ENCODE results near the gene CHRNB1. TPM values are rescaled to one million over a fixed set of nuclear protein-coding genes. Genes with fewer than 3 reads are reported as not detected.

Gene CHRNB1
- total RNA-seq, 2 donors from 2014 or later, result 7.8 to 10.5 TPM

- DNase-seq (ENCODE audit: low spot score), result no peak
- intact Hi-C loops (cut with DNase I), result no loop called here
Measured at GRCh38 chr17:7413346-7413985, 31.4 kb upstream of the CHRNB1 start.

GRCh38 chr17:7414837-7415236, 30.0 kb upstream of the CHRNB1 start:
- peak; percentile 71 for DNase-seq (ENCODE audit: low spot score)
- intact Hi-C loops (cut with DNase I), result no loop called here

- peak; percentile 77 for DNase-seq (ENCODE audit: low spot score)
- intact Hi-C loops (cut with DNase I), result no loop called here
Measured at GRCh38 chr17:7415784-7416183, 29.1 kb upstream of the CHRNB1 start.

- DNase-seq (ENCODE audit: low spot score), result no peak
- intact Hi-C loops (cut with DNase I), result no loop called here
Measured at GRCh38 chr17:7416323-7416722, 28.5 kb upstream of the CHRNB1 start.

- DNase-seq (ENCODE audit: low spot score), result peak; percentile 76
- intact Hi-C loops (cut with DNase I), result no loop called here
Measured at GRCh38 chr17:7417056-7417655, 27.7 kb upstream of the CHRNB1 start.

GRCh38 chr17:7418472-7419152, 26.2 kb upstream of the CHRNB1 start:
- peak; percentile 75 for DNase-seq (ENCODE audit: low spot score)
- intact Hi-C loops (cut with DNase I), result no loop called here

GRCh38 chr17:7419819-7420610, 24.8 kb upstream of the CHRNB1 start, which contains the start of gene SPEM1:
Gene SPEM1 (plus strand): TSS chr17:7420324. CDS start chr17:7420385, 61 bp downstream.
- peak; percentile 60 for DNase-seq (ENCODE audit: low spot score)
- intact Hi-C loops (cut with DNase I), result no loop called here

- intact Hi-C loops (cut with DNase I), result no loop called here
- DNase-seq (ENCODE audit: low spot score), result peak; percentile 57
Measured at GRCh38 chr17:7421186-7421585, 23.7 kb upstream of the CHRNB1 start.

GRCh38 chr17:7423679-7424078, 21.2 kb upstream of the CHRNB1 start:
- DNase-seq (ENCODE audit: low spot score), result no peak
- intact Hi-C loops (cut with DNase I), result no loop called here

- intact Hi-C loops (cut with DNase I), result no loop called here
- DNase-seq (ENCODE audit: low spot score), result no peak
Measured at GRCh38 chr17:7425316-7425715, 19.5 kb upstream of the CHRNB1 start, which contains the start of gene SPEM2. Gene SPEM2 (plus strand): TSS chr17:7425616. CDS start chr17:7425689, 73 bp downstream.

- intact Hi-C loops (cut with DNase I), result no loop called here
- DNase-seq (ENCODE audit: low spot score), result peak; percentile 78
Measured at GRCh38 chr17:7425756-7426155, 19.1 kb upstream of the CHRNB1 start.

GRCh38 chr17:7426203-7426863, 18.5 kb upstream of the CHRNB1 start:
- intact Hi-C loops (cut with DNase I), result no loop called here
- DNase-seq (ENCODE audit: low spot score), result peak; percentile 61

- intact Hi-C loops (cut with DNase I), result no loop called here
- DNase-seq (ENCODE audit: low spot score), result peak; percentile 58
Measured at GRCh38 chr17:7426896-7427489, 17.9 kb upstream of the CHRNB1 start.

GRCh38 chr17:7427549-7427948, 17.3 kb upstream of the CHRNB1 start:
- peak; percentile 32 for DNase-seq (ENCODE audit: low spot score)
- intact Hi-C loops (cut with DNase I), result no loop called here

- intact Hi-C loops (cut with DNase I), result no loop called here
Measured at GRCh38 chr17:7428557-7428956, 16.3 kb upstream of the CHRNB1 start, which contains the start of gene SPEM3. Gene SPEM3 (plus strand): TSS chr17:7428857. CDS start chr17:7428903, 46 bp downstream.

GRCh38 chr17:7429722-7430121, 15.1 kb upstream of the CHRNB1 start:
- intact Hi-C loops (cut with DNase I), result loop anchor here in 1 of 2 donors (10.0 kb wide), 2 partner anchors 75 to 135 kb away; partner anchors contain the start of genes KCTD11, SENP3 and TMEM95
- DNase-seq (ENCODE audit: low spot score), result no peak

More at GRCh38 chr17:7428557-7428956, 16.3 kb upstream of the CHRNB1 start, which contains the start of gene SPEM3:
- DNase-seq (ENCODE audit: low spot score), result no peak

- intact Hi-C loops (cut with DNase I), result loop anchor here in 1 of 2 donors (10.0 kb wide), 2 partner anchors 76 to 134 kb away; partner anchors contain the start of genes KCTD11, SENP3 and TMEM95
- no peak for DNase-seq (ENCODE audit: low spot score)
Measured at GRCh38 chr17:7431231-7431630, 13.6 kb upstream of the CHRNB1 start.

GRCh38 chr17:7432296-7432695, 12.6 kb upstream of the CHRNB1 start:
- intact Hi-C loops (cut with DNase I), result loop anchor here in 1 of 2 donors (10.0 kb wide), 2 partner anchors 77 to 133 kb away; partner anchors contain the start of genes KCTD11, SENP3 and TMEM95
- DNase-seq (ENCODE audit: low spot score), result no peak

Measured in posterior vena cava (tissue), 2 donors.